Stimulated activated CD4-positive, alpha-beta T cell treated with anti-CD3 and anti-CD28 coated beads, Interleukin-1b, Interleukin-23, amount 100 ng/mL, for 48 hours (primary cell): ENCODE measurements around the gene GYS1.
"Not testable (repeated sequence)": the region's sequence is repeated elsewhere in the genome, so short reads cannot be mapped to it uniquely, and the experiment has no call there.

ENCODE experiments used
- DNase-seq: peaks from one replicate; pipeline ENCODE4 v3.0.0-alpha.2; 2020

Gene GYS1

GRCh38 chr19:48993175-48994034, at the start of gene GYS1, which contains the start of gene RUVBL2:
Gene GYS1 (minus strand): TSS chr19:48993309. CDS start chr19:48993112, 197 bp downstream.
Gene RUVBL2 (plus strand): TSS chr19:48993887. CDS start chr19:48993912, 25 bp downstream.
- DNase-seq, result peak; percentile 99

- DNase-seq, result not testable (repeated sequence)
Observed at GRCh38 chr19:49042666-49043065, 49.6 kb upstream of the GYS1 start.

GRCh38 chr19:49042177-49042576, 49.1 kb upstream of the GYS1 start:
- no peak for DNase-seq

- DNase-seq, result not testable (repeated sequence)
Observed at GRCh38 chr19:49039736-49040135, 46.6 kb upstream of the GYS1 start.

GRCh38 chr19:49038557-49039276, 45.6 kb upstream of the GYS1 start:
- not testable (repeated sequence) for DNase-seq

- not testable (repeated sequence) for DNase-seq
Observed at GRCh38 chr19:49038111-49038510, 45.0 kb upstream of the GYS1 start.

- peak; percentile 79 for DNase-seq
Observed at GRCh38 chr19:49036815-49037214, 43.7 kb upstream of the GYS1 start, which contains the start of gene CGB1. Gene CGB1 (minus strand): TSS chr19:49036895. CDS start chr19:49036711, 184 bp downstream.

GRCh38 chr19:49031642-49032301, 38.7 kb upstream of the GYS1 start, which contains the start of gene CGB2:
Gene CGB2 (plus strand): TSS chr19:49031890. CDS start chr19:49032096, 206 bp downstream.
- peak; percentile 90 for DNase-seq

- DNase-seq, result not testable (repeated sequence)
Observed at GRCh38 chr19:49030323-49030722, 37.2 kb upstream of the GYS1 start.

GRCh38 chr19:49029749-49030148, 36.6 kb upstream of the GYS1 start:
- DNase-seq, result not testable (repeated sequence)

- not testable (repeated sequence) for DNase-seq
Observed at GRCh38 chr19:49028686-49029085, 35.6 kb upstream of the GYS1 start.

- DNase-seq, result not testable (repeated sequence)
Observed at GRCh38 chr19:49025599-49025998, 32.5 kb upstream of the GYS1 start.

- DNase-seq, result not testable (repeated sequence)
Observed at GRCh38 chr19:49025088-49025487, 32.0 kb upstream of the GYS1 start.

- DNase-seq, result not testable (repeated sequence)
Observed at GRCh38 chr19:49024233-49024632, 31.1 kb upstream of the GYS1 start, which contains the start of gene CGB3. Gene CGB3 (minus strand): TSS chr19:49024333. CDS start chr19:49023971, 362 bp downstream.

GRCh38 chr19:49022116-49022515, 29.0 kb upstream of the GYS1 start:
- DNase-seq, result no peak

- DNase-seq, result no peak
Observed at GRCh38 chr19:49020931-49021895, 28.1 kb upstream of the GYS1 start.

GRCh38 chr19:49020342-49020741, 27.2 kb upstream of the GYS1 start:
- no peak for DNase-seq

- DNase-seq, result peak; percentile 68
Observed at GRCh38 chr19:49019242-49019932, 26.3 kb upstream of the GYS1 start.

- DNase-seq, result not testable (repeated sequence)
Observed at GRCh38 chr19:49018388-49019241, 25.5 kb upstream of the GYS1 start.
